Measurements from ENCODE around the gene TMEM132D.

Gene TMEM132D

DNA sequence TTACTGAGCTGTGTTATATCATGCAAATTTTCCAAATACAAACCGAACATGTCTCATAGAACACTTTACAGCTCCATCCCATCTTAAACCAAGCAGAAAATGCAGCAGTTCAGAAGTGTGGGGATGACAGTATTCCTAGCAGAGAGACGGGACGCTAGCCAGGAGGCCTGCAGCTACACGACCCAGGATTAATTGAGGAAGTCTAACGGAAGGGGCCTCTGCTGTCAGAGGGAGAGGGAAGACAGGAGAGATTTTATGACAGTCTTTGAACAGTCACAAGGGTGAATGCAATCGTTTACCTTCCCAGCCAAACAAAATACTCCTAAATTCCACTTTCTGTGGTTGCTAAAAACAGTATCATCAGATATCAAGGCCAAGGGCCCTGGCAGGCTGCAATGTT, 261.9 kb downstream of the TMEM132D start:
- DNase-seq = no peak

DNA sequence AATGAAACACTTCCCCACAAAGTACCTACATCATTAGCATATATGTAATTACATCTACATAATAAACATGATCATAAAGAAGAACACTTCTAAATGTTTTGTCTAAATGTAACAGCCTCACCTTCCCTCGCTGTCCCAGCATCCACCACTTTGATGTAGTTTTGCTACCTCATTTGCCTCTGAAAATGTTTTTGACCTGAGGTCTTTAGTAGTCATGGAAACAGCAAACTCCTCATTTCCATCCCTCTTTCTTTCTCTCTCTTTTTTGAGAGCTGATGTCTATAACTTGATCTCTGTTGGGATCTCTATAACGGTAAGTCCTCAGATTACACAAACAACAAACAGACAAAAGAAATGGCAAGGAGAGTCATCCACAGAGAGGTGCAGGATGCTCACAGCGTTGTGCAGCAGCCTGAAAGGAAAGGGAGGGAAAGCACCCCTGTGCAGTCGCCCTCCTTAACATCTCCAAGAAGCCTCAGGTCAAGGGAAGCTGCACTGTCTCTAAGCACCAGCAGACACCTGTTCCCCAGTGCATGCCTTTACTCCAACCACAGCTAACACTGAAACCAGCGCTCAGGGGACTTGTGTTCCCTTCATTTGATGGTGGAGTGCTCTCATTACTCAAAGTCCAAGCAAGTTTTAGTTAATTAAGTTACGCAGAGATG, 268.7 kb downstream of the TMEM132D start:
- no peak for DNase-seq

DNA sequence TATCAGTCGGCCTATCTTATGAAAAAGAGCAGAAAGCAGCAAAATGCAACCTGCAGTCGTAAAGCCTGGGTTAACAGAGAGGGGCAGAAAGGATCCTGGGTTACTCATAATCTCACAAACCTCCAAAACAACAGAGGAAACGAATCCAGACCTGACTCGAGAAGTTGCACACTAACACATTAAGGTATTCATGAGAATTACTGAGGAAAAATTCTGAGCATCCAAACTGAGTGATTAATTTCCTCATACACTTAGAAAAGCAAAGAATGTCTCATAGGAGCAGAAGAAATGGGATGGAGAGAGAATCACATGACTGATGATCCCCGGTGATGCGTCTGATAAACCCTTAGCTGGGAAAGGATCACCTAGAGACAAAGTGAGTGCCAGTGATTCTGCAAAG, 272.5 kb downstream of the TMEM132D start:
- no peak for DNase-seq

DNA sequence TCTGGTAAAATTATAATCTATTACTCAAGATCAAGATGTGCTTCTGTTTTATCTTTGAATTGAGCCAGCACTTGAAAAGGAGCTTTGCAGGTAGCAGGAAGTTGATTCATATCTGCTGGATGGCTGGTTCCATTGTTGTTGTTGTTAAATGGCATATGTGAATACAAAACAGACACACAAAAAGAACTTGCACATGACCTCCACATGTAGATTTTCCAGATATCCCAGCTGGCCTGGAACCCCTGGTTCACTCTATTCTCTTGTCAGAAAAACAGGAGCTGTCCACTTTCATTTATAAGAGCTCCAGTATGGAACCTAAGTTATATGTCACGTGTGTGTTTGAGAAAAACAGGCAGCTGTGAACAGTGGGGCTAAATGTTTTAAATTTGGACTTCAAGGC, 273.9 kb downstream of the TMEM132D start:
- DNase-seq = no peak

DNA sequence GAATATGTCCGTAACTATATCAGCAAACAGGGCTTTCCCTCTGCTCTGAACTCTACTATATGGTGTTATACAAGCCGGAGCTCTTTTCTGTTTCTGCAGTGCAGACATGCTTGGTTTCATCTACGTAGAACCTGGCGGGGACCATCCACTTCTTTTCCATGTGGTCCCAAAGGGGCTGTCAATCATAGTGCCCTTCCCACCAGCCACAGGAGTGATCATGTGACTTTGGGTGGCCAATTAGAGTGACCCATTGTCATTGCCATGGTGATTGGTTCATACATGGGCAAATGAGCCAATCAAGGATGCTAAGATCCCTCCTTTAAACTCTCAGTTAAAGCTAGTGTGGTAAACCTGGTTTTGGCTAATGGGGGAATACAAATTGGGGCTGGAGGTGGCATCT, 281.3 kb downstream of the TMEM132D start:
- DNase-seq = no peak

DNA sequence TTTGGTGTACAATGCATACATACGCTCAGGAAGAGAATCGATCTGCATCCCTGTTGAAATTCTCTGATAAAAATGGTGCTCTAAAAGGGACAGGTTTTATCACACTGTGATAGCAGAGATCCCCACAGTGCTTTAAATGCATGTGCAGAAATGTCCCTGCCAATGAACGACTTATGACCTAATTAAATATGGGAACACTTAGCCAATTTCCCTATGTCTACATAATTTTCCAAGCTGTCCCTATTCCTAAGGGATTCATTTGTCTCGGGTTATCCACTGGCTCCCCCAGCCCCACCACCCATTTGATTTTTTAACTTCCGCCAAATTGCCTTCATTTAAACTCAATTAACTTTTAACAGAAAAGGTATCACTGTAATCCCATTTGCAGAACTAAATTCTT, 284.6 kb downstream of the TMEM132D start:
- DNase-seq = no peak

DNA sequence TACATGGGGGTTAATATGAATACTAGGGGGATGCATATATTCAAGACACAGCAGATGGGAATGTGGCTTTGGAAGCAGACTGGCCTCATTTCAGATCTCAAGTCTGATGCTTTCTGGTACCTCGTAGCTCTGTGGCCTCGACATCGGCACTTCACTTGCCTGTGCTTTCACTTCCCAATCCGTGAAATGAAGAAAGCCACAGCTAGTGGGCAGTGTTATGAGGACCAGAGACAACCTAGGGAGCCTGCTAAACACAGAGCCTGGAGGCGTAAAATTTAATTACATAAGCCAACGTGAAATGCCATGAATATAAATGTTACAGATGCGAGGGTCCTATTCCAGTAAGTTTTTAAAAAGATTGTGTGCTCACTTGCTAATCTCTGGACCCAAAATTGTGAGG, 286.0 kb downstream of the TMEM132D start:
- no peak for DNase-seq

DNA sequence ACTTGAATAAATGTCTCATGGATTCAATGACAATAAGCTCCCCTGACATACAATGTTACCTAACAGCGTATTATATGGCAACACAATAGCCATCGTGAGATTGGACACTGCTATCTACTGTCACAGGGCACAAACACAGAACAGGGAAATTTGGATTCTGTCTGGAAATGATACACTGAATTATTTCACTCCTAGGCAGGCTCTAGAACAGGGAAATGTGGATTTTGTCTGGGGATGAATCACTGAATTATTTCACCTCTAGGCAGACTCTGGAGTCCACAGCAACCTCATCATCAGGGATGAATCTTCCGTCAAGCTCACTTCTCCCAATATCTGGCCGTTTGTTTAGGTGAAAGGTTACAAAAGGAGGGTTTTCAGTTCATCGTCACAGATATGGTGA, 288.8 kb downstream of the TMEM132D start:
- no peak for DNase-seq

DNA sequence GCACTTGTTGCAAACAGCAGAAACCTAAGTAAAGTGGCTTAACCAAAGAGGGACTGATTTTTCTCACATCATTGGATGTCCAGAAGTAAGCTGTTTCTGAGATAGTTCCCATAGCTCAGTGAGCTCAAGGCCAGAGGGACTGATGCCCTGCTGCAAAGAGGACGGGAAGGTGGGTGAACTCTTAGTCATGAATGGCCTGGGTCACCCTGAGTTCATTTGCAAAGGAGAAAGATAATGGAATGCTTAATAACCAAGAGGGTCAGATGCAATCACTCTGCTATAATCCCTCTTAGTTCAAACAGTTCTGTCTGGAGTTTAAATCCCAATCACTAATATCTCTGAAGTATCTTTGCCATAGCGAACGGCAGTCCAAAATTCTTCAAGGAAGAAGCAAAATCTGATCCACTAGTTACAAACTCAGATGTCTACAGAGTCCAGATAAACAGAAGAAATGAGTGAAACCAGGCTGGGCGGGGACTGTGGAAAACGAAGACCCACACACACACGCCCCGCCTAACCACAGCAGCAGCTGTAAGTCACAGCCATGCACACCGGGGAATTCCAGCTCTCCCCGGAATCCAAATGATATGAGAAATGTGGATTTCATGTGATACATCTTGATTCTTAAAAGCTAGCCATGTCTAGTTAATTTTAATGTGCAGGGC, 289.5 kb downstream of the TMEM132D start:
- DNase-seq = no peak

DNA sequence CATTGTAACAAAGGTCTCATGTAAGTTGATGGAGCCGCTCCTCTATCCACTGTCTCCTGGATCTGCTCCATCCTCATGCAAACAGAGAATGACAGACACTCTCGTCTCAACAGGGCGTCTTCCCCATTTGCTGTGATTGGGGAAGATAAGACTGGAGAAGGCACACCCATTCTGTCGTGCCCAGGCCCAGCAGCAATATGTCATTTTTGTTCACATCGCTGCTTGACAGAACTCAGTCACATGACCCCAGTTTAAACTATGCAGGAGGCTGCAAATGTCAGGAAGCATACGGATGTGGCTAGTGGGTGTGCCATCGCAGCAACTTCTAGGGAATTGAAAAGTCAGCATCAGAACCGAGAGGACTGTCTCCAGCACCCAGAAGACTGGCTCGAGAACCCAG, 290.5 kb downstream of the TMEM132D start:
- DNase-seq = no peak

DNA sequence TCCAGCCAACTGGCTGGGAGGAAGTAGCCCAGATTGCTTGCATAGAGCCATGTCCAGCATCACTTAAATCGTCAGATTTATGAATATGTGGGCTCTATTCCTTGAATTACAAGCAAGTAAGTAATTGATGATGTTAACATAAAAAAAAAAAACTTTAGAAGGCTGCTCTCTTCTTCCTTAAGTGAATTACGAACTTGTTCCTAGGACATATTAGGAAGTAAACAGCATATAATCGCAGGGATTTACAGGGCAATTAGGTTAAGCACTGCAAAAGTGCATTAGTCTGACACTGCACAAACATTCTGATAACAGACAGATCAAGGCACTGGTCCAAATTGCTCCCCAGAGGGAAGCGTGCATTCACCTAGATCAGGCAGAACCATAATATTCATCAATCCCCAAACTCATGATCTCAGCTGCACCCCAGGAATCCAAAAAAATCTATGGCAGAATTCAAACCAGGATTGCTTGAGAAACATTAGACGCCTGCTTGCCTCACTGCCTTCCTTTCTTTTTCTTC, 293.2 kb downstream of the TMEM132D start:
- DNase-seq = peak; percentile 24

DNA sequence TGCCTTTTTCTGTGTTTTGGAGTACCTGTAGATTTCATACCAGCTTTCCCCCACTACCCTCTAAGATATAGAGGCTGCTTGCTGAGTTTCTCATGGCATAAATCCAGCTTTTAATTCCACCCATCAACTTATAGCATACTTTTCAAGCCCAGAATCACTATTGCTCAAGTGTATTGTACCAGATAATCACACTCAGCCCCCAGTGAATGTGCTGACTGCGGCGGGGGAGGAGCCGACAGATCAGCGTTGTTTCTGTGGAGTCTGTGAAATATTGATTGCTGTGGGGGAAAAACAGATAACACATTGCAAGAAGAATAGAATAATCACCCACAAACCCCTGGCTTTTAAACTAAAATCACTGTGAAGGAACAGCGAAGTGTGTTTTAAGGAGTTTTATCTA, 296.1 kb downstream of the TMEM132D start:
- no peak for DNase-seq

DNA sequence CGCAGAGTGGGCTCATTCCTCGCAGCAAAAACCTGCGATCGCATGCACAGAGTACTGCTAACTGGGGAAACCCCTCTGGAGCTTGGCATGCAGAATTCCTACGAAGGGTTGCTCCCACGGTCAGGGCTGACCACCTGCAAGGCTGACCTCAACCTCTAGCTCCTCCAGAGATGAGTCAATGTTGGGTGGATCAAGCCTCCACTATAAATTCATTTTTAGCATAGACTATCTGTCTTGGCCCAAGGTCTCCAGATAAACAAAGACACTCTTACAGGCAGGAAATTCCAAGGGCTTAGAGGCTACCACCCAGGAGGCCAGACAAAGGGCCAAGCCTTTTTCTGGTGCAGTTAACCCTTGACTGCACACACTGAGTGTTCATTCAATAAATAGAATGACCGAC, 296.5 kb downstream of the TMEM132D start:
- DNase-seq = no peak

DNA sequence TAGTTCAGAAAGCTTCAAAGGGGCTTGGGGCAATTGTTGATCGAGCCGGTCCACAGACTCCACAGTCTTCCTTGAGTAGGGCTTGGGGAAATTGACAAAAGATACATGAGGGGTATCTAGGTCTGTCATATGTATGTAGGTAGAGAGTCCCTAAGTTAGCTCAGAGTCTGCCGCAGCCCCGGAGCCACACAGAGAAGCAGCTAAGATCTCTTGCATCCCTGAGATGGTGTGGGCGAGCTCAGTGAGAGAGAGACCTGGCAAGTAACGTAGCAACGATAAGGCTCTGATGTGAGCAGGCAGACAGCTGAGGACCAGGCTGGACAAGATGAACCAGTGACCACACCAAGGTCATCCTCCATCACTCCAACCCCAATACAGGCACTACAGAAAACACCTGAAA, 297.6 kb downstream of the TMEM132D start:
- no peak for DNase-seq

DNA sequence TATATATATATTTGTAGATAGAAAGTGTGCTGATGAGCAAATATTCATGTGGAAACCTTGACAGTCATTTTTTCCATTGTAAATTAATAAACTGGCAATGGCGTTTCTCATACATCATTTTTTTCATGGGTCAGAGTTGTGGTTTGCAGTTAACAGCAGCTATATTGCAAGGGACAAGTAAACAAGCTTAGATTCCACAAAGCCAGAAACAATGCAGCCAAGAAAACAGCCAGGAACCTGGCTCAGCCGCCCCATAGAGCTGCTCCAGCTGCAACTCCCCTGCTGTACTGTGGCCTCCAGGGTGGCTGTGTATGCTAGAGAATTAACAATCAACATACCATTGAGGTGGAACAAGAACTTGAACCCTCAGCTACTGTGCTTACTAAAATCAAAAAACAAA, 298.2 kb downstream of the TMEM132D start:
- DNase-seq = no peak

DNA sequence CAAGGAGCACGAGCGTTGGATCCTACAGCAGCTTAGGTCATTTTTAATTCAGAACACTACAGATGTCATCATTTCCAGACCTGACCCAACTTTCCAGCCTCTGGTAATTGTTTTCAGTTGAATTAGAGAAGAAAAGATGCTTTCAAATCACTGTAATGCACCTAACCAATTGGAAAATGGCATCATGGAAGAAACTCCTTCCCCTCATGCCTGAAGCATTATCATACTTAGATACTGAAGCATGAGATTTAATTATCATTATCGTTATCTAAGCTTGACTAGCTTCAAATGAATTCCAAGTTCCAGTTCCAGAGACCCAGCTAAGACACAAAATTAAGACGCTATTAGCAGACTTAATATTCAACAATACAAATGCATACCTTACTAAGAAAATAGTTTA, 299.3 kb downstream of the TMEM132D start:
- no peak for DNase-seq

DNA sequence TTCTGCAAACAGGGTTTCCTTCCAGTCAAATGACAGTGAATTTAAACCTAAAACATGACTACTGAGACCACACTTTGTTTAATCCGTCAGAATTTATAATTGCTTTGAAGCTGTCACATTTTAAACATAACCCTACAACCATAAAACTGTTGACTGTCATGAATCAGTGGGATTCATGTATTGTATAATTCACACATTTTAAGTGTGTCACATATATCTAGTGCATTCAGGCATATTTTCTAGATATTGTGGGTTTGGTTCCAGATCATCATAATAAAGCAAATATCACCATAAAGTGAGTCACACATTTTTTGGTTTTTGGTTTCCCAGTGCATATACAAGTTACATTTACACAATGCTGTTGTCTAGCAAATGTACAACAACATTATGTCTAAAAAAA, 304.4 kb downstream of the TMEM132D start:
- DNase-seq = no peak

DNA sequence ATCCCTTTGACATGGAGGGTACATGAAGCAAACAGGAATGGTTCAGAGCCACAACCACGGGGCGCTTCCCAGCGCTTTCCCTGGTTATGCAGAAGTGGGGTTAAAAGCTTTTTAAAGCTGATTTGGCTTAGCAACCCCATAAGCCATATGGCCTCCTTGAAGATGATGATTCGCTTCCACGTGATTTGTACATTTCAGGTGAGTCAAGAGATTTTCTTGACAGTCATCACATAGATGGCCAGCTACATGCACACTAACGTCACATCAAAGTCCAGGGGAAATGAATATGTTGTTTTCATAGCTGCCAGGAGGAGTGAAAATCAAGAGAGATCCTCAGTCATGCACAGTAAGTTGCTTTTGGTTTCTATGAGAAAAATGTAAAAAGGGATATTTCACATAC, 309.7 kb downstream of the TMEM132D start:
- DNase-seq = peak; percentile 13

DNA sequence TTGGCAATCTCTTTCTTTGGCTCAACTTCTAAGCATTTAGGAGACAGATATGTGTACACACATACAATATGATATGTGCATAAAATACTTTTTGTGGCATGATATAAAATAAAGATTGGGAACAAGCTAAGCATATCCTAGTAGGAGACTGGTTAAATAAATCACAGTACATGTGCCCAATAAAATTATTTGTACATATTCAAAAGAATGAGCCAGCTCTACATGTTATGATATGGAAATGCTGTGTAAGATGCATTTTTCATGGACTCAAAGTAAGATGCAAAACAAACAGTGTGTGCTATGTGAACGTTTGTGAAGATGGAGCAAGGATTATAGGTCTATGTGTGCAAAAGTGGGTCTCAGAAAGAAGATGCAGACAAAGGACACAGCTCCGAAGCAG, 311.4 kb downstream of the TMEM132D start:
- no peak for DNase-seq

DNA sequence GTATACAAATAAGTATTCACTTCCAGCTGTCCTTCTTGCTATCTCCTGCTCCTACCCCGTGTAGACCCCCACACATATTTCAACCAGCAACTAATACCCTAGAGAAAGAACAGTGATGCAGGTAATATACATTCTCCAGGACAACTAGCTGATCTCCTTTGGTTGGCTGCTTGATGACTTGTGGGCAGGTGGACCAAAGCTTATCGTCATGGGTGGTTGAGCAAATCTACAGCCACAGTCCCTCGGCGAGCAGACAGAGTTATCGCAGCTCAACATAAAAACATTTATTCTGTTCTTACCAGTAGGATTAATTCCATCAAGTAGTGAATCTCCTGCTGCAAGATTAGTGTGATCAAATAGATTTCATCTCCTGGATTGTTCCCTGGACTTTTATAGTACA, 314.3 kb downstream of the TMEM132D start:
- no peak for DNase-seq

DNA sequence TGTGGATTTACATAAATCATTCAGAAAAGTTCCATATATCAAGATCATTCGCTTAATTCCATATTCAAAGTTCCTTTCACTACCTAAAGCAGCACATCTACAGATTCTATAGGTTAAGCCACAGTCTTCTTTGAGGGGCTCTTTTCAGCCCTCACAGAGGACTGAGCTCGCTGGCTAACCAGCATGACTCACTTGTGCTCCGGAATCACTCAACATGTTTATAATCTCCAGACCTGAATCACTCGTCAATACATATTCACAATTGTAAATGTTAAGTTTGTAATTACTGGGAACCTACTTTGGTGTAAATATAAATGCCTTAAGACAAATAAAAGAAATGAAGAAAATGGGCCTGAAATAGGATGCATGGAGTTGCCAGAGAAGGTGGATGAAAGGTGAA, 315.7 kb downstream of the TMEM132D start:
- no peak for DNase-seq

DNA sequence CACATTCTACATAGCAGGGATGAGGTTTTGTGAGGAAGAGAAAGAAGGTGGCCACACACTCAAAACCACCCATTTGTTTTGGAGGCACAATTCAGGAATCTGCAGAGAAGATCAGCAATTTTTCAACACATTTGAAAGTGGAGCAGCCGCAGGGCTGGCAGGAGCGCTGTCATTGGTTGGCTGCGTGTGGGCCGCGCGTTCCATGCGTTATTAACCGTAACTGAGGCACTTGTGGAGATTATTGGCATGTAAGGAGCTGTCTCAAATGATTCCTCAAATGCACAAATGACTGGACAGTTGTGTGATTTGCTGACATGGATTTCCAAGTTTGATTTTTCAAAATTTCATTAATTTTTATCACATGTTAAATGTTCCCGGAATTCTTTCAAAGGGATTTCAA, 318.5 kb downstream of the TMEM132D start:
- no peak for DNase-seq

DNA sequence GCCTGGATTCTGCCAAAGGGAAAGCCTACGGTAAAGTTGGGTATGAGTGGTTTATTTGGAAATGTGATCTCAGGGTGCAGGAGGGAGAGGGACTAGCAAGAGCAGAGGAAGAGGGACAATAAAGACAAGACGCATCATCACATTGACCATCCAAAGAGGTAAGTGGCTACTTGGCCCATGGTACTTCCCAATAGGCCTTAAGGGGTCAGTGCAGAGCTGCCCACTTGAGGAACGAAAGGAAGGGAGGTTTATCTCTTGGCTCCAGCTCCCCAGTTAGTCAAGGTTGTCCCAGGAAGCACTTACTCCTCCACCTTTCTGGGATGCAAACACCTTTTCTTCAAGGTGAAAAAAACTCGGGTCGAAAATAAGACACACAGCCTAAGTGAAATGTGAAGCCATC, 323.9 kb downstream of the TMEM132D start:
- no peak for DNase-seq

DNA sequence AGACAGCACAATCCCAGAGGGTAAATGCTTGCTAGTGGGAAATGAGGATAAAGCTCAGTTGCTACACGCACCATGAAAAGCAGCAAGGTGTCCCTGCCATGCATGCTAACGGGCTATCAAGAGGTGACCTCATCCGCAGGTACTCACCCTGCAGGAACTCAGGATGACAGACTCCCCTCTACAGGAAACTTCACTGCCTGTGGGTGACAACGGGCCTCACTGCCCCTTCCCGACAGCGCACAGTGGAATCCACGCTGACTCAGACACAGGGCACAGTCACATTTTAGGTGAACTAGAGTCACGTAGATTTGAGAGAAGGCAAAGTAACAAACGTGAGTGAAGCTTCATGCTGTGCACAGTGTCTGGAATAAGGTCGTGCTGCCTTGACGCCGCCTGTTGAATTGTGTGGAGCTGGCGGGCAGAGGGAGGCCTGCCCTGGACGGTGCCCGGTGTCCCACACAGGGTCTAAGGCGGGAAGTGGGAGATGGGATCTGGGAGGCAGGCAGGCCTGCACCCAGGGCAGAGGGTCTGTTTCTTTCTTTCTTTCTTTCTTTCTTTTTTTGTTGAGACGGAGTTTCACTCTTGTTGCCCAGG, 331.8 kb downstream of the TMEM132D start:
- DNase-seq = no peak

Data from NCI-H82 (cell line).